ENCODE results near the gene CACHD1. TPM values are rescaled to one million over a fixed set of nuclear protein-coding genes. Genes with fewer than 3 reads are reported as not detected.

CACHD1 gene
- total RNA-seq, 2 donors from 2014 or later: 5.3 to 6.7 TPM

GRCh38 chr1:64705591-64705990 is 235.7 kb downstream of the CACHD1 start:
- H3K4me3 ChIP-seq: no peak overlapping the region
- H3K36me3 ChIP-seq: no peaks in the 10 kb centered on the region
- DNase-seq (ENCODE audit: low spot score): no peak
- TF ChIP-seq CTCF (IDR thresholded peaks at IDR 0.05): no peak
- no peaks in the 10 kb centered on the region for H3K9me3 ChIP-seq
- H3K27ac ChIP-seq: no peak overlapping the region
- H3K27me3 ChIP-seq (replicated peaks; ENCODE audit: insufficient read depth): no peaks in the 10 kb centered on the region
- H3K4me1 ChIP-seq (ENCODE audit: control insufficient read depth in 1 of 2, low read depth in 2 of 2): no peaks in the 10 kb centered on the region
- ATAC-seq (ENCODE audit: insufficient number of reproducible peaks, low FRiP score, low read depth): no peak

- Histone ChIP-seq H3K27me3 (replicated peaks; ENCODE audit: insufficient read depth) (no peaks in the 10 kb centered on the region), H3K9me3 (no peaks in the 10 kb centered on the region), H3K4me3 (no peak overlapping the region), H3K36me3 (no peaks in the 10 kb centered on the region), H3K27ac (no peak overlapping the region), H3K4me1 (ENCODE audit: control insufficient read depth in 1 of 2, low read depth in 2 of 2) (no peaks in the 10 kb centered on the region)
- ATAC-seq (ENCODE audit: insufficient number of reproducible peaks, low FRiP score, low read depth) (no peak), DNase-seq (ENCODE audit: low spot score) (no peak)
- TF ChIP-seq CTCF (IDR thresholded peaks at IDR 0.05): no peak
These were observed 241.3 kb downstream of the CACHD1 start for GRCh38 chr1:64711266-64711665.

- Histone ChIP-seq H3K27ac (no peak overlapping the region), H3K4me3 (no peak overlapping the region), H3K4me1 (ENCODE audit: control insufficient read depth in 1 of 2, low read depth in 2 of 2) (no peaks in the 10 kb centered on the region), H3K36me3 (no peaks in the 10 kb centered on the region), H3K9me3 (no peaks in the 10 kb centered on the region), H3K27me3 (replicated peaks; ENCODE audit: insufficient read depth) (no peaks in the 10 kb centered on the region)
- TF ChIP-seq CTCF (IDR thresholded peaks at IDR 0.05): no peak
- no peak for ATAC-seq (ENCODE audit: insufficient number of reproducible peaks, low FRiP score, low read depth)
- no peak for DNase-seq (ENCODE audit: low spot score)
These were observed 242.1 kb downstream of the CACHD1 start for GRCh38 chr1:64712049-64712448.

- H3K9me3 ChIP-seq: no peaks in the 10 kb centered on the region
- H3K27ac ChIP-seq: no peak overlapping the region
- H3K4me3 ChIP-seq: no peak overlapping the region
- H3K4me1 ChIP-seq (ENCODE audit: control insufficient read depth in 1 of 2, low read depth in 2 of 2): no peaks in the 10 kb centered on the region
- DNase-seq (ENCODE audit: low spot score) (no peak), ATAC-seq (ENCODE audit: insufficient number of reproducible peaks, low FRiP score, low read depth) (no peak)
- TF ChIP-seq CTCF (IDR thresholded peaks at IDR 0.05): no peak
- no peaks in the 10 kb centered on the region for H3K36me3 ChIP-seq
- no peaks in the 10 kb centered on the region for H3K27me3 ChIP-seq (replicated peaks; ENCODE audit: insufficient read depth)
These were observed 245.3 kb downstream of the CACHD1 start for GRCh38 chr1:64715186-64715585.

- no peak overlapping the region for H3K4me3 ChIP-seq
- H3K27me3 ChIP-seq (replicated peaks; ENCODE audit: insufficient read depth): no peaks in the 10 kb centered on the region
- H3K27ac ChIP-seq: no peak overlapping the region
- no peaks in the 10 kb centered on the region for H3K4me1 ChIP-seq (ENCODE audit: control insufficient read depth in 1 of 2, low read depth in 2 of 2)
- no peaks in the 10 kb centered on the region for H3K36me3 ChIP-seq
- TF ChIP-seq CTCF (IDR thresholded peaks at IDR 0.05): no peak
- ATAC-seq (ENCODE audit: insufficient number of reproducible peaks, low FRiP score, low read depth) (no peak), DNase-seq (ENCODE audit: low spot score) (no peak)
- no peaks in the 10 kb centered on the region for H3K9me3 ChIP-seq
These were observed 251.2 kb downstream of the CACHD1 start for GRCh38 chr1:64721135-64721534.
